BE2C (cell line): Measurements from ENCODE around the gene LCN12.

Source experiments
- DNase-seq: peaks from one replicate; pipeline ENCODE4 v3.0.0-alpha.2; 2020
- H3K27me3 ChIP-seq: fragments of 250-450 bp; sonication (Bioruptor Pico); 2 replicates; pipeline ENCODE4 v1.5.1; 2020; ENCODE audit warnings: mild to moderate bottlenecking
- H3K36me3 ChIP-seq: fragments of 250-450 bp; sonication (Bioruptor Pico); 2 replicates; pipeline ENCODE4 v1.5.1; 2020; ENCODE audit warnings: mild to moderate bottlenecking
- H3K4me1 ChIP-seq: fragments of 250-450 bp; sonication (Bioruptor Pico); 2 replicates; pipeline ENCODE4 v1.5.1; 2020
- H3K4me3 ChIP-seq: 2 replicates; pipeline ENCODE4 v1.5.1; 2011; ENCODE audit warnings: low read depth, low read length
- H3K9me3 ChIP-seq: fragments of 250-450 bp; sonication (Bioruptor Pico); 2 replicates; pipeline ENCODE4 v1.5.1; 2020
- CTCF ChIP-seq: IDR thresholded peaks from 2 replicates; pipeline ENCODE4 v1.5.1; 2012; ENCODE audit warnings: mild to moderate bottlenecking, low read depth, low read length

The LCN12 gene

GRCh38 chr9:136985027-136985602, 33.0 kb downstream of the LCN12 start:
- no peak for DNase-seq
- Histone ChIP-seq H3K4me3 (no peak overlapping the region), H3K27me3 (no peaks in the 10 kb centered on the region)

GRCh38 chr9:136985853-136986252, 33.8 kb downstream of the LCN12 start:
- no peak overlapping the region for H3K4me3 ChIP-seq
- DNase-seq, result no peak
- H3K9me3 ChIP-seq, result no peaks in the 10 kb centered on the region
- no peaks in the 10 kb centered on the region for H3K27me3 ChIP-seq
- H3K4me1 ChIP-seq, result peaks cover 20% of the 10 kb centered on the region
- H3K36me3 ChIP-seq, result no peaks in the 10 kb centered on the region
- TF ChIP-seq CTCF, result no peak

More at GRCh38 chr9:136985027-136985602, 33.0 kb downstream of the LCN12 start:
- Histone ChIP-seq H3K9me3 (no peaks in the 10 kb centered on the region), H3K4me1 (peaks cover 24% of the 10 kb centered on the region), H3K36me3 (no peaks in the 10 kb centered on the region)
- no peak for TF ChIP-seq CTCF

- Histone ChIP-seq H3K4me3 (no peak overlapping the region), H3K36me3 (peaks cover 5% of the 10 kb centered on the region), H3K4me1 (no peaks in the 10 kb centered on the region; the same call in 1 of the 2 replicates), H3K27me3 (no peaks in the 10 kb centered on the region), H3K9me3 (no peaks in the 10 kb centered on the region)
- TF ChIP-seq CTCF, result no peak
- DNase-seq, result no peak
Observed at GRCh38 chr9:136988872-136989271, 36.8 kb downstream of the LCN12 start.

GRCh38 chr9:136990242-136990911, 38.3 kb downstream of the LCN12 start:
- no peak for DNase-seq
- peaks cover 3% of the 10 kb centered on the region; the same call in 1 of the 2 replicates for H3K4me1 ChIP-seq
- peaks cover 12% of the 10 kb centered on the region for H3K36me3 ChIP-seq
- H3K27me3 ChIP-seq, result no peaks in the 10 kb centered on the region
- no peak for TF ChIP-seq CTCF
- no peaks in the 10 kb centered on the region for H3K9me3 ChIP-seq
- no peak overlapping the region for H3K4me3 ChIP-seq

GRCh38 chr9:136991993-136992818, 40.1 kb downstream of the LCN12 start, which contains the start of gene PAXX:
Gene PAXX, plus strand, starts transcription at chr9:136992422. Its CDS starts 22 bp downstream, at chr9:136992444.
- peaks cover 12% of the 10 kb centered on the region for H3K36me3 ChIP-seq
- H3K4me1 ChIP-seq, result peaks cover 19% of the 10 kb centered on the region
- H3K9me3 ChIP-seq, result no peaks in the 10 kb centered on the region
- TF ChIP-seq CTCF, result no peak
- H3K4me3 ChIP-seq, result peak within 1 kb of the TSS; percentile 84
- H3K27me3 ChIP-seq, result no peaks in the 10 kb centered on the region
- peak; percentile 98 for DNase-seq
